GM12892 (cell line): Measurements from ENCODE around the gene PDS5A.

Source experiments
- POLR2A ChIP-seq: IDR thresholded peaks from 2 replicates; pipeline ENCODE4 v1.6.1; 2011; ENCODE audit warnings: low read depth, low read length, control low read depth
- POLR2AphosphoS5 ChIP-seq: IDR thresholded peaks from 2 replicates; pipeline ENCODE4 v1.6.1; 2011; ENCODE audit warnings: low read depth, low read length, control low read depth

GRCh38 chr4:39825741-39826231, 151.9 kb downstream of the PDS5A start:
- TF ChIP-seq POLR2A: no peak
- TF ChIP-seq POLR2AphosphoS5: no peak
